HG03565 (cell line): ENCODE results near the gene TK1.

ENCODE experiments used
- ATAC-seq: cut with Tn5 transposase; IDR thresholded peaks from one replicate; pipeline ENCODE4 v1.9.1; 2021; ENCODE audit warnings: mild to moderate bottlenecking, moderate library complexity; ENCODE audit not compliant: unreplicated experiment

The TK1 gene

GRCh38 chr17:78125138-78125913 is 61.5 kb downstream of the TK1 start:
- ATAC-seq = no peak

DNA sequence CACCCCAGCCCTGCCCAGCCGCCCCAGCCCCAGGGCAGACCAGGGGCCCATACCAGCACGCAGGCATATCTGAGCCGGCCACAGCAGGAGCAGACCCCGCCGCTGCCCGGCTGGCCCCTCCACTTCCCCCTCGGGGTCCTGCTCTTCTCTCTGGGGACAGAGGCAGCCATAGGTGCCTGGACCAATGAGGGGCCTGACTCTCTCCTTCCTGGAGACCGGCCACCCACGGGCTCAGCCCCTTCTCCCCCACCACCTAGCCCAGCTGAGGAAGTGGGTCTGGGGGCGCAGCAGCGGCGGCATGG is 62.1 kb downstream of the TK1 start:
- ATAC-seq = no peak
